ENCODE results near the gene RASIP1.

GRCh38 chr19:48756212-48756611 is 15.8 kb upstream of the RASIP1 start:
- TF ChIP-seq POLR2A (IDR thresholded peaks at IDR 0.05) (no peak), CTCF (IDR thresholded peaks at IDR 0.05) (no peak)

Measured in transverse colon (tissue), 3 donors.